GM12872 (cell line): ENCODE results near the gene CD2AP.

Experiments
- TF ChIP-seq, protein P1 (sequence below): IDR thresholded peaks from 3 replicates; pipeline ENCODE4 v1.5.1; 2011; ENCODE audit warnings: low read depth, mild to moderate bottlenecking, low read length, moderate library complexity; ENCODE audit not compliant: insufficient read depth

The CD2AP gene

DNA sequence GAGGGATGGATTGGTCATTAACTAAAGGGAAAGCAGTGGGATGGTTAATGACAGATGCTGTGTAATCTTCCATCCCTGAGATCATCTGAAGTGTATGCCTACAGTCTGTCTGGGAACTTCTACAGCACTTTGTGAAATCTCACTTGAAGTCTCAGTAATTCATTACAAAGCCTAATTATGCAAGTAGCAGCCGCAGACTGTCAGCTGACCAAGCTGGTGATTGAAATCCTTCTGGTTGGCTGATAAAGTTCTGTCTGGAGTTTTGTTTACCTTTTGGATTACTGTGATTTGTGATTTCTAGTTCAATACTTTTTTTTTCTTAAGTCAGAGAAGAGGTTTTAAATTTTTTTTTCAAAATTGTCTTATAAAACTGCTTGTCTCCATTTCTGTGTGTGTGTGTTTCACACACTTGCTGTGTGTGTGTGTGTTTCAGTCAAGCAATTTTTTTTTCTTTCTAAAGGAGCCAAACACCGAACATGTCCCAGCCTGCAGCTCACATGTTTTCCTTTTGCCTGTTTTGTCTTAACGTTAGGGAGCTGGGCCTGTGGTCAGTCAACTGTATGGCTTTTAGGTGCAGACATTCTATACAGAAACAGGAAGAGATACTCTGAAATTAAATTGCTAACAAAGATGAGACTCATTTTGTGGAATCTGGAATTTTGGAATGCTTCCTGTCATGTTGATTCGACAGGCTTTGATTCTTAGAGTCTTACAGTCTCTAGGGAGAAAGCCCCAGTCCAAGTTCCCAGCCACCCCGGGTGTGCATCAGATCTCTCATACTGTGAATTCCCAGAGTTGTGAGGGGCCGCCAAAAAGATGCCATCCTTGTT lies 192.3 kb downstream of the CD2AP start:
- TF ChIP-seq, protein P1, sequence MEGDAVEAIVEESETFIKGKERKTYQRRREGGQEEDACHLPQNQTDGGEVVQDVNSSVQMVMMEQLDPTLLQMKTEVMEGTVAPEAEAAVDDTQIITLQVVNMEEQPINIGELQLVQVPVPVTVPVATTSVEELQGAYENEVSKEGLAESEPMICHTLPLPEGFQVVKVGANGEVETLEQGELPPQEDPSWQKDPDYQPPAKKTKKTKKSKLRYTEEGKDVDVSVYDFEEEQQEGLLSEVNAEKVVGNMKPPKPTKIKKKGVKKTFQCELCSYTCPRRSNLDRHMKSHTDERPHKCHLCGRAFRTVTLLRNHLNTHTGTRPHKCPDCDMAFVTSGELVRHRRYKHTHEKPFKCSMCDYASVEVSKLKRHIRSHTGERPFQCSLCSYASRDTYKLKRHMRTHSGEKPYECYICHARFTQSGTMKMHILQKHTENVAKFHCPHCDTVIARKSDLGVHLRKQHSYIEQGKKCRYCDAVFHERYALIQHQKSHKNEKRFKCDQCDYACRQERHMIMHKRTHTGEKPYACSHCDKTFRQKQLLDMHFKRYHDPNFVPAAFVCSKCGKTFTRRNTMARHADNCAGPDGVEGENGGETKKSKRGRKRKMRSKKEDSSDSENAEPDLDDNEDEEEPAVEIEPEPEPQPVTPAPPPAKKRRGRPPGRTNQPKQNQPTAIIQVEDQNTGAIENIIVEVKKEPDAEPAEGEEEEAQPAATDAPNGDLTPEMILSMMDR = no peak

- TF ChIP-seq, protein P1 = no peak
These were observed 193.3 kb downstream of the CD2AP start for GRCh38 chr6:47670851-47671250.

DNA sequence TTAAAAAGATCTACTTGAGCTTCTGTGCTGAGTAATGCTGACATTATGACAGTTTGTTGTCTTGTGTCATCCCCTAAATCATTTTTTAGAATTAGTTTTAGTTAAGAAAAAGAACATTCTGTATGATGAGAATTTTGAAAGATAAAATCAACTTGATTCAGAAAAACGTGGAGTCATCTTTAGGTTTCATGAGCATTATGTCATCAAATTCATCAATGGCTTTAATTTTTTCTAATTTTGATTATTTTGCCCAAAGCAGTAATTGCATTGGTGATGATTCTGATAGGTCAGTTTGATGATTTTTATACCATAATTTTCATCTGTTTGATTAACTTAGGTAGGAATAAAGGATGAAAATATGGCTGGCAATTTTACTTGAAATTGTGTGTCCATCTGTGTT lies 194.2 kb downstream of the CD2AP start:
- TF ChIP-seq, protein P1 = no peak

- TF ChIP-seq, protein P1 = no peak
These were observed 195.2 kb downstream of the CD2AP start for GRCh38 chr6:47672816-47673215.

- TF ChIP-seq, protein P1 = no peak
These were observed 197.1 kb downstream of the CD2AP start for GRCh38 chr6:47674673-47675072.
